Measurements from ENCODE around the gene DYRK1A. TPM values are rescaled to one million over a fixed set of nuclear protein-coding genes. Genes with fewer than 3 reads are reported as not detected.

Gene DYRK1A
- total RNA-seq, 1 experiment from 2014 or later = 35.8 TPM

- DNase-seq (ENCODE audit: low spot score) = no peak
These were observed 50.3 kb downstream of the DYRK1A start for GRCh38 chr21:37416914-37417313.

GRCh38 chr21:37419228-37419906 is 52.8 kb downstream of the DYRK1A start:
- no peak for DNase-seq (ENCODE audit: low spot score)

- DNase-seq (ENCODE audit: low spot score) = no peak
These were observed 54.7 kb downstream of the DYRK1A start for GRCh38 chr21:37421306-37421705.

GRCh38 chr21:37422382-37422781 is 55.8 kb downstream of the DYRK1A start:
- DNase-seq (ENCODE audit: low spot score) = no peak

GRCh38 chr21:37423103-37423502 is 56.5 kb downstream of the DYRK1A start:
- no peak for DNase-seq (ENCODE audit: low spot score)

- DNase-seq (ENCODE audit: low spot score) = no peak
These were observed 57.8 kb downstream of the DYRK1A start for GRCh38 chr21:37424396-37424795.

GRCh38 chr21:37425001-37425400 is 58.4 kb downstream of the DYRK1A start:
- no peak for DNase-seq (ENCODE audit: low spot score)

- no peak for DNase-seq (ENCODE audit: low spot score)
These were observed 59.1 kb downstream of the DYRK1A start for GRCh38 chr21:37425684-37426083.

GRCh38 chr21:37427221-37427620 is 60.6 kb downstream of the DYRK1A start:
- no peak for DNase-seq (ENCODE audit: low spot score)

GRCh38 chr21:37429356-37429755 is 62.8 kb downstream of the DYRK1A start:
- DNase-seq (ENCODE audit: low spot score) = no peak

GRCh38 chr21:37430184-37430821 is 63.7 kb downstream of the DYRK1A start:
- DNase-seq (ENCODE audit: low spot score) = no peak

- no peak for DNase-seq (ENCODE audit: low spot score)
These were observed 64.7 kb downstream of the DYRK1A start for GRCh38 chr21:37431243-37431642.

GRCh38 chr21:37432710-37433455 is 66.3 kb downstream of the DYRK1A start:
- DNase-seq (ENCODE audit: low spot score) = no peak

- no peak for DNase-seq (ENCODE audit: low spot score)
These were observed 66.9 kb downstream of the DYRK1A start for GRCh38 chr21:37433456-37433840.

- DNase-seq (ENCODE audit: low spot score) = no peak
These were observed 68.5 kb downstream of the DYRK1A start for GRCh38 chr21:37435120-37435519.

GRCh38 chr21:37435711-37436110 is 69.1 kb downstream of the DYRK1A start:
- no peak for DNase-seq (ENCODE audit: low spot score)

- DNase-seq (ENCODE audit: low spot score) = no peak
These were observed 69.6 kb downstream of the DYRK1A start for GRCh38 chr21:37436174-37436573.

- DNase-seq (ENCODE audit: low spot score) = no peak
These were observed 71.0 kb downstream of the DYRK1A start for GRCh38 chr21:37437376-37438080.

- no peak for DNase-seq (ENCODE audit: low spot score)
These were observed 77.1 kb downstream of the DYRK1A start for GRCh38 chr21:37443683-37444082.

GRCh38 chr21:37445228-37445627 is 78.7 kb downstream of the DYRK1A start:
- DNase-seq (ENCODE audit: low spot score) = no peak

GRCh38 chr21:37446552-37446951 is 80.0 kb downstream of the DYRK1A start:
- no peak for DNase-seq (ENCODE audit: low spot score)

- DNase-seq (ENCODE audit: low spot score) = no peak
These were observed 80.8 kb downstream of the DYRK1A start for GRCh38 chr21:37447288-37447936.

Measured in HT-29 (cell line).